ENCODE results near the gene DUSP7. TPM values are rescaled to one million over a fixed set of nuclear protein-coding genes. Genes with fewer than 3 reads are reported as not detected.

The DUSP7 gene
- total and polyA plus RNA-seq, 2 donors (not counting 3 experiments of a cell fraction or from before 2014, with no cell fraction given): 29.2 to 37.7 TPM

GRCh38 chr3:52057812-52058495 is 1.6 kb upstream of the DUSP7 start:
- H3K27ac ChIP-seq (ENCODE audit: insufficient read depth, low read depth, low read length): no peak overlapping the region
- BruUV-seq (replicated peaks): no TSS peak
- DNase-seq (ENCODE audit: low read depth, low spot score) (no peak), FAIRE-seq (no peak)
- H3K9me3 ChIP-seq (replicated peaks; ENCODE audit: control insufficient read depth, insufficient read depth, low read length): no peaks in the 10 kb centered on the region
- intact Hi-C loops (cut with micrococcal nuclease): loop anchor here (1.0 kb wide), 3 partner anchors 12 to 116 kb away; partner anchors contain the start of gene PARP3
- H3K79me2 ChIP-seq (ENCODE audit: control insufficient read depth, insufficient read depth, low read length): peaks cover 19% of the 10 kb centered on the region
- peak overlapping the region; percentile 15 for H3K9ac ChIP-seq (replicated peaks; ENCODE audit: extremely low read depth, insufficient read depth, low read length)
- H4K20me1 ChIP-seq (replicated peaks; ENCODE audit: control insufficient read depth, extremely low read depth, insufficient read depth, low read length): no peaks in the 10 kb centered on the region
- dilution Hi-C loops (cut with MboI; ENCODE audit: extremely low pct_ligation_motif_present, low sequenced_read_pairs): no loop called here
- no peaks in the 10 kb centered on the region for H3K36me3 ChIP-seq (ENCODE audit: control insufficient read depth in 2 of 2, extremely low read depth in 1 of 2, insufficient read depth in 2 of 2, low read length in 2 of 2)
- no peaks in the 10 kb centered on the region for H3K9me1 ChIP-seq (replicated peaks; ENCODE audit: control insufficient read depth, extremely low read depth, insufficient read depth, low read length)
- ChIA-PET CTCF (interaction anchor here (0.7 to 10.4 kb wide), 13 partner anchors 8 to 96 kb away, joined by 3 to 260 read pairs (median 6); partner anchors contain the start of genes ABHD14B, ACY1, POC1A and RPL29), POLR2A (no interaction called here)
- TF ChIP-seq GATA2 (IDR thresholded peaks at IDR 0.05; ENCODE audit: insufficient read depth, insufficient read length, low read depth, low read length): no peak
- no peak for TF ChIP-seq POLR2A (IDR thresholded peaks at IDR 0.05; ENCODE audit: low read depth, low read length)
- TF ChIP-seq CTCF (IDR thresholded peaks at IDR 0.05; ENCODE audit: extremely low read depth in 1 of 2, insufficient read depth in 1 of 2, low read depth in 1 of 2, low read length in 2 of 2): no peak
- TF ChIP-seq JUN (IDR thresholded peaks at IDR 0.05; ENCODE audit: borderline replicate concordance, insufficient read depth, insufficient read length, low read depth): no peak
- no peak for TF ChIP-seq MYC (IDR thresholded peaks at IDR 0.05; ENCODE audit: low read depth, low read length)
- no peak for TF ChIP-seq POLR2AphosphoS5 (IDR thresholded peaks at IDR 0.05; ENCODE audit: insufficient read depth, low read depth, low read length)
- no peak for TF ChIP-seq FOS (IDR thresholded peaks at IDR 0.05; ENCODE audit: borderline replicate concordance, insufficient read depth, low read length)
- TF ChIP-seq EZH2 (IDR thresholded peaks at IDR 0.05; ENCODE audit: borderline replicate concordance, low read depth, low read length, severe bottlenecking): no peak
- TF ChIP-seq MAX (IDR thresholded peaks at IDR 0.05; ENCODE audit: insufficient read depth, insufficient read length): no peak
- peak overlapping the region in 2 of 3 experiments; percentile 20 to 31 for H3K4me3 ChIP-seq (replicated peaks in 1 of 3; ENCODE audit: insufficient read depth in 1 of 3, low read depth in 1 of 3, low read length in 3 of 3)
- H3K4me1 ChIP-seq (ENCODE audit: control insufficient read depth, extremely low read depth, insufficient read depth, low read length): peaks cover 33% of the 10 kb centered on the region
- H2AFZ ChIP-seq (ENCODE audit: low read depth, low read length): peak overlapping the region; percentile 91
- H3K27me3 ChIP-seq (ENCODE audit: control insufficient read depth in 2 of 2, insufficient read depth in 2 of 2, low read length in 2 of 2): no peaks in the 10 kb centered on the region
- peak overlapping the region; percentile 60 for H3K4me2 ChIP-seq (ENCODE audit: insufficient read depth, low read length)
